HFF-Myc (cell line): ENCODE data around the gene BSDC1.

Experiments used
- DNase-seq: peaks from one replicate; pipeline ENCODE4 v3.0.0-alpha.2; 2011; ENCODE audit warnings: low read depth; ENCODE audit errors: extremely low read depth
- H3K4me3 ChIP-seq: replicated peaks from 2 replicates; pipeline ENCODE4 v1.5.1; 2011; ENCODE audit warnings: low read depth, mild to moderate bottlenecking, control low read depth, low read length
- CTCF ChIP-seq: IDR thresholded peaks from 2 replicates; pipeline ENCODE4 v1.5.1; 2012; ENCODE audit warnings: mild to moderate bottlenecking, low read depth, low read length, control low read depth; ENCODE audit errors: missing control alignments

BSDC1 gene

GRCh38 chr1:32393136-32393535 lies 1.1 kb downstream of the BSDC1 start:
- peak overlapping the region; percentile 71 for H3K4me3 ChIP-seq
- no peak for TF ChIP-seq CTCF
- no peak for DNase-seq

DNA sequence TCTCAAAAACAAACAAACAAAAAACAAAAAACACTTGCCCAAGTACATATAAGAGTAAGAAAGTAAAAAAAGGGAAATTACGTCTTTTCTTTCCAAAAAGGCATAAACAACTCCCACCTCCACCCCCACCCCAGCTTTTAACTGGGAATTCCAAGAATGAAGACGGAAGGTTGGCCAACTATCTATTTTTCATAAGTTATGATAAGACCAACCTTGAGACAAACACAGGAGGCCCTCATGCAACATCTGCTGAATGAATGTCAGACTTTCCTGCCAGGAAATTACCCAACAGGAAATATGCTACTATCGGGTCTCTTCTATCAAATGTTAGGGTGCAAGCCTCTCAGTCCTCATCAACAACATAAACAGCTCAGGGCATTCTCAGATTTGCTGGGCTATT lies 1.9 kb downstream of the BSDC1 start:
- TF ChIP-seq CTCF, result no peak
- no peak overlapping the region for H3K4me3 ChIP-seq
- DNase-seq, result no peak

- DNase-seq, result no peak
- H3K4me3 ChIP-seq, result no peak overlapping the region
- no peak for TF ChIP-seq CTCF
Measured at GRCh38 chr1:32390904-32391870, 3.1 kb downstream of the BSDC1 start.

DNA sequence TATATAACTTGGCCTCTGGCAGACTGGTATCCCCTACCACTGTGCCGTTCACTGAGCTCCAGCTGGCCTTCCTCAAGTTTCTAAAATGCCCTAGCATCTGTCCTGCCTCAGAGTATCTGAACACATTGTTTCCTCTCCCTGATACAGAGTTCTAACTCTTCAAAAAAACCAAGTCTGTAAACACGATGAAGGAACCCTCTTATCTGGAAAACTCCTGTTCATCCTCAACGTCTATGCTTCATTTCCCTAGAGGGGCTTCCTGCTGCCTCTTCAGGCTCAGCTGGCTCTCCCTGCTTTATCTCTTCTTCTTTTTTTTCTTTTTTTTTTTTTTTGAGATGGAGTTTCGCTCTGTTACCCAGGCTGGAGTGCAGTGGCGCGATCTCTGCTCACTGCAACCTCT lies 5.6 kb downstream of the BSDC1 start:
- DNase-seq, result no peak
- TF ChIP-seq CTCF, result no peak
- H3K4me3 ChIP-seq, result no peak overlapping the region

DNA sequence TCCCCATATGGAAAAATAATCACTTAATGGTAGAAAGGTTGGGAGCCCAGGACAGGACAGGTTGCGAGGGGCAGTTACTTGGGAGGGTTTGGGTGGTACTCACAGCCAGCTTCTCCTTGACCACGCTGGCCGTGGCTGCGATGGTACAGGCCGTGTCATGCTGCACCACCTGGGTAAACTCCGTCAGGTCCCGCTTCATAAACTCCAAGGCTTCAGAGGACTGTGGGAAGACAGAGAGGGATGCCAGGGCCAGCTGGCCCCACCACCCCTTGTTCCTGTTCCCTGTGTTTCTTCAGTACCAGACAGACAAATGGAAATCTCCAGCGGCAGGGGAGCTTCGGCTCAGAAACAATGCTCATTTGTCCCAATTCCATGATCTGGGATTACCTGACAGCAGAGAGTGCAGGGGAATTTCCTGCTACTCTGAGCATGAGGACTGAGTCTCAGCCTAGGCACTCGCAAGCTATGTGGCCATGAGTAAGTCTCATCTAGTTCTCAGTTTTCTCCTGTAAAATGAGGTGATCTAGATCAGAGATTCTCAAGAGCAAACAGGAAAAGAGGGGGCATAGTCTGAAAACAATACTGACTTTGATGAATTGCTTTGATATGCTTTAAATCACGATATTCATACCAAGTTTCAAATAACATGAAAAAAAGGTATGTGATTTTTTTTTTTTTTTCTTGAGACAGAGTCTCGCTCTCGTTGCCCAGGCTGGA lies 7.4 kb downstream of the BSDC1 start:
- TF ChIP-seq CTCF, result no peak
- DNase-seq, result no peak
- H3K4me3 ChIP-seq, result no peak overlapping the region

- no peak for DNase-seq
- no peak overlapping the region for H3K4me3 ChIP-seq
- TF ChIP-seq CTCF, result no peak
Measured at GRCh38 chr1:32380057-32380456, 14.2 kb downstream of the BSDC1 start.
